HG03103 (cell line): ENCODE data around the gene DIP2C.
"Not testable (repeated sequence)": the region's sequence is repeated elsewhere in the genome, so short reads cannot be mapped to it uniquely, and the experiment has no call there.

ENCODE experiments used
- ATAC-seq: cut with Tn5 transposase; IDR thresholded peaks from one replicate; pipeline ENCODE4 v1.9.1; 2021; ENCODE audit warnings: low read depth; ENCODE audit not compliant: unreplicated experiment

DIP2C gene

GRCh38 chr10:490256-490655 is 199.2 kb downstream of the DIP2C start:
- ATAC-seq, result no peak

GRCh38 chr10:489330-489729 is 200.1 kb downstream of the DIP2C start:
- ATAC-seq, result no peak

GRCh38 chr10:488933-489215 is 200.6 kb downstream of the DIP2C start:
- no peak for ATAC-seq

- ATAC-seq, result no peak
Observed at GRCh38 chr10:488081-488932, 201.2 kb downstream of the DIP2C start.

GRCh38 chr10:486666-487322 is 202.7 kb downstream of the DIP2C start:
- ATAC-seq, result no peak

- ATAC-seq, result no peak
Observed at GRCh38 chr10:486206-486605, 203.3 kb downstream of the DIP2C start.

GRCh38 chr10:485776-486175 is 203.7 kb downstream of the DIP2C start:
- no peak for ATAC-seq

GRCh38 chr10:484925-485661 is 204.4 kb downstream of the DIP2C start:
- peak; percentile 61 for ATAC-seq

- peak; percentile 32 for ATAC-seq
Observed at GRCh38 chr10:484441-484924, 205.0 kb downstream of the DIP2C start.

GRCh38 chr10:483261-483660 is 206.2 kb downstream of the DIP2C start:
- ATAC-seq, result no peak

GRCh38 chr10:482848-483247 is 206.6 kb downstream of the DIP2C start:
- ATAC-seq, result no peak

- ATAC-seq, result no peak
Observed at GRCh38 chr10:482051-482501, 207.4 kb downstream of the DIP2C start.

- no peak for ATAC-seq
Observed at GRCh38 chr10:481628-482027, 207.8 kb downstream of the DIP2C start.

GRCh38 chr10:480928-481552 is 208.4 kb downstream of the DIP2C start:
- ATAC-seq, result no peak

GRCh38 chr10:480498-480927 is 209.0 kb downstream of the DIP2C start:
- ATAC-seq, result no peak

GRCh38 chr10:479706-480497 is 209.6 kb downstream of the DIP2C start:
- not testable (repeated sequence) for ATAC-seq

GRCh38 chr10:478471-479245 is 210.8 kb downstream of the DIP2C start:
- ATAC-seq, result no peak

GRCh38 chr10:477620-478019 is 211.8 kb downstream of the DIP2C start:
- ATAC-seq, result no peak

GRCh38 chr10:476455-476780 is 213.1 kb downstream of the DIP2C start:
- ATAC-seq, result no peak
